HCT116 (cell line): ENCODE results near the gene KCTD17. TPM values are rescaled to one million over a fixed set of nuclear protein-coding genes. Genes with fewer than 3 reads are reported as not detected.

Experiments used
- ATAC-seq: fragments of 200-7000 bp; cut with Tn5 transposase; 2 replicates; pipeline ENCODE4 v1.9.1; 2020; ENCODE audit warnings: mild to moderate bottlenecking, moderate library complexity
- BruUV-seq: library from RNA; stranded (reverse); fragments of 400-500 nt; replicated peaks from 2 replicates; lab custom pipeline; 2021; lab: Mats Ljungman, UMichigan
- CTCF ChIA-PET: fragments of 300-600 bp; sonication (Branson Sonifier 250); formaldehyde crosslinking; loops from one replicate; lab custom pipeline; 2021; ENCODE audit warnings: antibody characterized with exemption; lab: Charles Lee
- POLR2A ChIA-PET: fragments of 300-600, 350-600 bp; sonication (Branson Sonifier 250); formaldehyde crosslinking; loops from one replicate; lab custom pipeline; 2021; ENCODE audit warnings: antibody characterized with exemption; lab: Charles Lee
- RAD21 ChIA-PET, 2 experiments: fragments of 300-600 bp; sonication (Branson Sonifier 250); formaldehyde crosslinking; loops; one replicate each; lab custom pipeline; 2023; ENCODE audit warnings: low total read pairs in 2 of 2; ENCODE audit not compliant: uncharacterized antibody in 2 of 2, unreplicated experiment in 2 of 2, low non-redundant PET in 1 of 2; lab: Charles Lee
- DNase-seq: peaks from one replicate; pipeline ENCODE4 v3.0.0-alpha.2; 2010; ENCODE audit warnings: low read depth, low spot score
- H2AFZ ChIP-seq: fragments of 200-600 bp; shearing (Covaris generic), sonication (generic); 2 replicates; pipeline ENCODE4 v1.6.1; 2017; ENCODE audit warnings: low read depth, mixed run types, mixed read lengths, antibody characterized with exemption, low read length; ENCODE audit not compliant: poor library complexity, severe bottlenecking
- H3K27ac ChIP-seq: 2 replicates; pipeline ENCODE4 v1.5.1; 2012; ENCODE audit warnings: low read depth, low read length
- H3K27me3 ChIP-seq: fragments of 200-600 bp; sonication (generic); 2 replicates; pipeline ENCODE4 v1.6.1; 2016; ENCODE audit warnings: mixed run types, low read length, mixed read lengths; ENCODE audit not compliant: insufficient read depth
- H3K36me3 ChIP-seq, 2 experiments: fragments of 200-500 bp in 1 of 2; fragments of 200-600 bp in 1 of 2; sonication (Bioruptor generic) in 1 of 2; sonication (generic) in 1 of 2; 2 replicates each; pipeline versions ENCODE4 v1.5.1 to v1.6.1; 2014 to 2016; ENCODE audit warnings: low read length in 2 of 2, inconsistent platforms in 1 of 2, mixed read lengths in 1 of 2, mixed run types in 1 of 2; ENCODE audit not compliant: insufficient read depth in 2 of 2, control insufficient read depth in 1 of 2
- H3K4me1 ChIP-seq, 2 experiments: fragments of 200-600 bp in 1 of 2; sonication (generic) in 1 of 2; 2 replicates each; pipeline versions ENCODE4 v1.5.1 to v1.6.1; 2012 to 2017; ENCODE audit warnings: low read length in 2 of 2, inconsistent platforms in 1 of 2, mild to moderate bottlenecking in 1 of 2, mixed read lengths in 1 of 2, mixed run types in 1 of 2, moderate library complexity in 1 of 2; ENCODE audit not compliant: insufficient read depth in 2 of 2, control insufficient read depth in 1 of 2
- H3K4me2 ChIP-seq: fragments of 200-600 bp; sonication (generic); 2 replicates; pipeline ENCODE4 v1.6.1; 2017; ENCODE audit warnings: mixed run types, low read length, mixed read lengths
- H3K4me3 ChIP-seq, 2 experiments: fragments of 200-600 bp in 1 of 2; sonication (generic) in 1 of 2; replicated peaks in 1 of 2; 2 replicates each; pipeline ENCODE4 v1.5.1; 2011 to 2016; ENCODE audit warnings: low read length in 2 of 2, control low read depth in 1 of 2, low read depth in 1 of 2, mild to moderate bottlenecking in 1 of 2, mixed read lengths in 1 of 2, mixed run types in 1 of 2
- H3K79me2 ChIP-seq: fragments of 200-600 bp; sonication (generic); 2 replicates; pipeline ENCODE4 v1.6.1; 2017; ENCODE audit warnings: mild to moderate bottlenecking, mixed run types, low read length, moderate library complexity, mixed read lengths; ENCODE audit not compliant: insufficient read depth
- H3K9ac ChIP-seq: fragments of 200-600 bp; sonication (generic); 2 replicates; pipeline ENCODE4 v1.6.1; 2016; ENCODE audit warnings: low read length, mixed read lengths
- H3K9me2 ChIP-seq: fragments of 200-600 bp; sonication (generic), shearing (Covaris generic); 2 replicates; pipeline ENCODE4 v1.6.1; 2017; ENCODE audit warnings: mixed run types, mild to moderate bottlenecking, moderate library complexity; ENCODE audit not compliant: insufficient read depth
- H3K9me3 ChIP-seq, 2 experiments: fragments of 200-500 bp in 1 of 2; fragments of 200-600 bp in 1 of 2; sonication (Bioruptor generic) in 1 of 2; sonication (generic) in 1 of 2; 2 replicates each; pipeline ENCODE4 v1.6.1; 2014 to 2017; ENCODE audit warnings: low read length in 2 of 2, mixed read lengths in 2 of 2, inconsistent platforms in 1 of 2, low read depth in 1 of 2, mild to moderate bottlenecking in 1 of 2, mixed run types in 1 of 2, moderate library complexity in 1 of 2; ENCODE audit not compliant: control insufficient read depth in 1 of 2, insufficient read depth in 1 of 2
- H4K20me1 ChIP-seq: fragments of 200-600 bp; sonication (generic), shearing (Covaris generic); 2 replicates; pipeline ENCODE4 v1.6.1; 2017; ENCODE audit warnings: mixed run types, mild to moderate bottlenecking, moderate library complexity; ENCODE audit not compliant: insufficient read depth
- ATF3 ChIP-seq: IDR thresholded peaks from 2 replicates; pipeline ENCODE4 v1.6.1; 2012
- CBX3 ChIP-seq: IDR thresholded peaks from 2 replicates; pipeline ENCODE4 v1.6.1; 2012; ENCODE audit warnings: low read depth
- EGR1 ChIP-seq: IDR thresholded peaks from 2 replicates; pipeline ENCODE4 v1.6.1; 2012; ENCODE audit warnings: low read depth
- ELF1 ChIP-seq: IDR thresholded peaks from 2 replicates; pipeline ENCODE4 v1.6.1; 2012; ENCODE audit warnings: low read depth, borderline replicate concordance
- EZH2 ChIP-seq: fragments of 200-600 bp; sonication (generic); IDR thresholded peaks from 2 replicates; pipeline ENCODE4 v1.6.1; 2017; ENCODE audit warnings: antibody characterized with exemption, mixed run types
- EZH2phosphoT487 ChIP-seq: fragments of 200-600 bp; IDR thresholded peaks from 2 replicates; pipeline ENCODE4 v1.6.1; 2018; ENCODE audit warnings: antibody characterized with exemption, borderline replicate concordance
- FOSL1 ChIP-seq: IDR thresholded peaks from 2 replicates; pipeline ENCODE4 v1.6.1; 2012; ENCODE audit warnings: low read depth
- JUND ChIP-seq: IDR thresholded peaks from 2 replicates; pipeline ENCODE4 v1.6.1; 2012
- MAX ChIP-seq: IDR thresholded peaks from 2 replicates; pipeline ENCODE4 v1.6.1; 2012
- POLR2AphosphoS5 ChIP-seq: IDR thresholded peaks from 2 replicates; pipeline ENCODE4 v1.6.1; 2011; ENCODE audit warnings: mild to moderate bottlenecking, low read depth, low read length, moderate library complexity
- RAD21 ChIP-seq: IDR thresholded peaks from 2 replicates; pipeline ENCODE4 v1.6.1; 2012; ENCODE audit warnings: low read depth, mild to moderate bottlenecking
- REST ChIP-seq: IDR thresholded peaks from 2 replicates; pipeline ENCODE4 v1.6.1; 2012; ENCODE audit warnings: low read depth
- SIN3A ChIP-seq: IDR thresholded peaks from 2 replicates; pipeline ENCODE4 v1.6.1; 2012; ENCODE audit warnings: low read depth
- SRF ChIP-seq: IDR thresholded peaks from 2 replicates; pipeline ENCODE4 v1.6.1; 2012; ENCODE audit warnings: low read depth
- YY1 ChIP-seq: IDR thresholded peaks from 2 replicates; pipeline ENCODE4 v1.6.1; 2011; ENCODE audit warnings: low read length, low read depth, moderate library complexity, mild to moderate bottlenecking; ENCODE audit not compliant: insufficient replicate concordance; ENCODE audit errors: extremely low read depth
- ZFX ChIP-seq: fragments of 450-650 bp; IDR thresholded peaks from 2 replicates; pipeline ENCODE4 v1.6.1; 2017
- ZNF274 ChIP-seq: fragments of 200-500 bp; sonication (Bioruptor generic); IDR thresholded peaks from 2 replicates; pipeline ENCODE4 v1.6.1; 2014; ENCODE audit warnings: mild to moderate bottlenecking, low read depth, low read length, inconsistent platforms
- intact Hi-C: fragments of 100-400 bp; cut with micrococcal nuclease; formaldehyde crosslinking; loops from 2 replicates; pipeline ENCODE4 v1.10.0; 2022
- total RNA-seq: library from RNA; stranded (reverse); gene quantifications from one replicate; pipeline ENCODE4 v1.2.1, GENCODE V29; 2021; ENCODE audit not compliant: unreplicated experiment

Gene KCTD17
- total RNA-seq, 1 experiment from 2014 or later: 23.4 TPM

- Histone ChIP-seq H3K9me3 (no peaks in the 10 kb centered on the region; a peak in 1 of 4 replicates), H3K9me2 (no peaks in the 10 kb centered on the region), H3K4me1 (peaks cover 0 to 4% of the 10 kb centered on the region in 2 experiments; a peak in 1 of 4 replicates), H3K9ac (no peak overlapping the region), H3K4me2 (no peak overlapping the region), H4K20me1 (no peaks in the 10 kb centered on the region), H2AFZ (no peak overlapping the region), H3K4me3 (no peak overlapping the region), H3K36me3 (no peaks in the 10 kb centered on the region), H3K27me3 (no peaks in the 10 kb centered on the region), H3K79me2 (no peaks in the 10 kb centered on the region), H3K27ac (no peak overlapping the region)
- POLR2A ChIA-PET: no interaction called here
- CTCF ChIA-PET: no interaction called here
- BruUV-seq: no TSS peak
- intact Hi-C loops: no loop called here
- TF ChIP-seq ELF1 (no peak), EGR1 (no peak), POLR2AphosphoS5 (no peak), ZFX (no peak), SIN3A (no peak), CBX3 (no peak), MAX (no peak), RAD21 (no peak), ZNF274 (no peak), EZH2 (no peak)
- ATAC-seq (no peak), DNase-seq (no peak)
- RAD21 ChIA-PET: no interaction called here
These were observed 15.9 kb downstream of the KCTD17 start for GRCh38 chr22:37067428-37067827.

- Histone ChIP-seq H3K4me3 (no peak overlapping the region), H3K79me2 (no peaks in the 10 kb centered on the region), H3K9ac (no peak overlapping the region), H4K20me1 (no peaks in the 10 kb centered on the region), H3K27ac (no peak overlapping the region), H3K4me2 (no peak overlapping the region), H2AFZ (no peak overlapping the region), H3K9me3 (no peaks in the 10 kb centered on the region; a peak in 1 of 4 replicates), H3K36me3 (no peaks in the 10 kb centered on the region), H3K27me3 (no peaks in the 10 kb centered on the region), H3K4me1 (peaks cover 0 to 4% of the 10 kb centered on the region in 2 experiments; a peak in 1 of 4 replicates), H3K9me2 (no peaks in the 10 kb centered on the region)
- DNase-seq: no peak
- no TSS peak for BruUV-seq
- intact Hi-C loops: no loop called here
- ATAC-seq: no peak
- CTCF ChIA-PET: no interaction called here
- TF ChIP-seq JUND: no peak
- no peak for TF ChIP-seq ZNF274
- TF ChIP-seq ZFX: no peak
- no peak for TF ChIP-seq SRF
- no peak for TF ChIP-seq REST
- no peak for TF ChIP-seq EZH2
- no peak for TF ChIP-seq FOSL1
- no peak for TF ChIP-seq EZH2phosphoT487
- TF ChIP-seq ATF3: no peak
- no peak for TF ChIP-seq YY1
- RAD21 ChIA-PET: no interaction called here
- POLR2A ChIA-PET: no interaction called here
These were observed 17.3 kb downstream of the KCTD17 start for GRCh38 chr22:37068859-37069258.
